Stimulated activated memory B cell treated with anti-CD40 and anti-IgM and Interleukin-4, amounts not matched to agents 10 μg/mL and 1 μg/mL and 100 μg/mL, for 72 hours (primary cell): ENCODE results near the gene ARL15.
"Not testable (repeated sequence)": the region's sequence is repeated elsewhere in the genome, so short reads cannot be mapped to it uniquely, and the experiment has no call there.

Experiments used
- ATAC-seq: fragments of 150-1000 bp; cut with Tn5 transposase; 2 replicates; pipeline ENCODE4 v1.10.0; 2021
- H3K27ac Mint-ChIP-seq: one replicate; pipeline ENCODE4 v1.8.0; 2022; ENCODE audit warnings: mild to moderate bottlenecking, mixed read lengths
- H3K27me3 Mint-ChIP-seq: one replicate; pipeline ENCODE4 v1.8.0; 2022; ENCODE audit warnings: mixed read lengths
- H3K36me3 Mint-ChIP-seq: one replicate; pipeline ENCODE4 v1.8.0; 2022; ENCODE audit warnings: mixed read lengths
- H3K4me1 Mint-ChIP-seq: one replicate; pipeline ENCODE4 v1.8.0; 2022; ENCODE audit warnings: mixed read lengths
- H3K4me3 Mint-ChIP-seq: one replicate; pipeline ENCODE4 v1.8.0; 2022; ENCODE audit warnings: mild to moderate bottlenecking, moderate library complexity, mixed read lengths
- H3K9me3 Mint-ChIP-seq: one replicate; pipeline ENCODE4 v1.8.0; 2022; ENCODE audit warnings: mixed read lengths

The ARL15 gene

GRCh38 chr5:54080831-54081230 lies 229.5 kb downstream of the ARL15 start:
- H3K4me3 Mint-ChIP-seq = no peak overlapping the region

GRCh38 chr5:54073735-54074134 lies 236.6 kb downstream of the ARL15 start:
- no peaks in the 10 kb centered on the region for H3K27me3 Mint-ChIP-seq
- H3K36me3 Mint-ChIP-seq = peaks cover 7% of the 10 kb centered on the region
- no peaks in the 10 kb centered on the region for H3K9me3 Mint-ChIP-seq
- ATAC-seq = no peak
- no peak overlapping the region for H3K4me3 Mint-ChIP-seq
- no peak overlapping the region for H3K27ac Mint-ChIP-seq
- H3K4me1 Mint-ChIP-seq = no peaks in the 10 kb centered on the region

More at GRCh38 chr5:54080831-54081230, 229.5 kb downstream of the ARL15 start:
- no peak for ATAC-seq
- peaks cover 38% of the 10 kb centered on the region for H3K36me3 Mint-ChIP-seq
- peaks cover 11% of the 10 kb centered on the region for H3K9me3 Mint-ChIP-seq
- H3K27ac Mint-ChIP-seq = no peak overlapping the region
- H3K27me3 Mint-ChIP-seq = no peaks in the 10 kb centered on the region
- peaks cover 7% of the 10 kb centered on the region for H3K4me1 Mint-ChIP-seq

- Mint-ChIP-seq H3K4me3 (no peak overlapping the region), H3K36me3 (peaks cover 7% of the 10 kb centered on the region), H3K27ac (no peak overlapping the region), H3K9me3 (no peaks in the 10 kb centered on the region), H3K4me1 (no peaks in the 10 kb centered on the region), H3K27me3 (no peaks in the 10 kb centered on the region)
- ATAC-seq = no peak
Measured at GRCh38 chr5:54073131-54073530, 237.2 kb downstream of the ARL15 start.

GRCh38 chr5:54066433-54066832 lies 243.9 kb downstream of the ARL15 start:
- no peak for ATAC-seq
- H3K4me1 Mint-ChIP-seq = no peaks in the 10 kb centered on the region
- H3K27me3 Mint-ChIP-seq = no peaks in the 10 kb centered on the region
- H3K4me3 Mint-ChIP-seq = no peak overlapping the region
- H3K27ac Mint-ChIP-seq = no peak overlapping the region
- H3K9me3 Mint-ChIP-seq = no peaks in the 10 kb centered on the region
- H3K36me3 Mint-ChIP-seq = peaks cover 11% of the 10 kb centered on the region

- no peak for ATAC-seq
- Mint-ChIP-seq H3K36me3 (peaks cover 20% of the 10 kb centered on the region), H3K9me3 (no peaks in the 10 kb centered on the region), H3K4me1 (no peaks in the 10 kb centered on the region), H3K27ac (no peak overlapping the region), H3K4me3 (no peak overlapping the region), H3K27me3 (no peaks in the 10 kb centered on the region)
Measured at GRCh38 chr5:54063817-54064216, 246.6 kb downstream of the ARL15 start.

- H3K36me3 Mint-ChIP-seq = peaks cover 26% of the 10 kb centered on the region
- H3K4me3 Mint-ChIP-seq = no peak overlapping the region
- no peak overlapping the region for H3K27ac Mint-ChIP-seq
- H3K9me3 Mint-ChIP-seq = no peaks in the 10 kb centered on the region
- no peak for ATAC-seq
- no peaks in the 10 kb centered on the region for H3K27me3 Mint-ChIP-seq
- no peaks in the 10 kb centered on the region for H3K4me1 Mint-ChIP-seq
Measured at GRCh38 chr5:54062958-54063357, 247.4 kb downstream of the ARL15 start.

GRCh38 chr5:54060919-54061318 lies 249.5 kb downstream of the ARL15 start:
- not testable (repeated sequence) for H3K4me1 Mint-ChIP-seq, H3K27me3 Mint-ChIP-seq, H3K9me3 Mint-ChIP-seq, H3K27ac Mint-ChIP-seq, ATAC-seq, H3K4me3 Mint-ChIP-seq
- H3K36me3 Mint-ChIP-seq = peaks cover 27% of the 10 kb centered on the region

- Mint-ChIP-seq H3K27ac (no peak overlapping the region), H3K36me3 (peaks cover 32% of the 10 kb centered on the region), H3K9me3 (no peaks in the 10 kb centered on the region), H3K4me3 (no peak overlapping the region), H3K4me1 (no peaks in the 10 kb centered on the region), H3K27me3 (no peaks in the 10 kb centered on the region)
- no peak for ATAC-seq
Measured at GRCh38 chr5:54049963-54050362, 260.4 kb downstream of the ARL15 start.

GRCh38 chr5:54049144-54049543 lies 261.2 kb downstream of the ARL15 start:
- H3K36me3 Mint-ChIP-seq = peaks cover 26% of the 10 kb centered on the region
- no peaks in the 10 kb centered on the region for H3K27me3 Mint-ChIP-seq
- H3K27ac Mint-ChIP-seq = no peak overlapping the region
- no peaks in the 10 kb centered on the region for H3K4me1 Mint-ChIP-seq
- ATAC-seq = no peak
- H3K4me3 Mint-ChIP-seq = no peak overlapping the region
- H3K9me3 Mint-ChIP-seq = no peaks in the 10 kb centered on the region

- no peak overlapping the region for H3K4me3 Mint-ChIP-seq
Measured at GRCh38 chr5:54045077-54045792, 265.1 kb downstream of the ARL15 start.

GRCh38 chr5:54044276-54044675 lies 266.1 kb downstream of the ARL15 start:
- H3K9me3 Mint-ChIP-seq, H3K36me3 Mint-ChIP-seq, H3K4me1 Mint-ChIP-seq, H3K4me3 Mint-ChIP-seq, H3K27me3 Mint-ChIP-seq, H3K27ac Mint-ChIP-seq, ATAC-seq: not testable (repeated sequence)

More at GRCh38 chr5:54045077-54045792, 265.1 kb downstream of the ARL15 start:
- Mint-ChIP-seq H3K36me3 (peaks cover 11% of the 10 kb centered on the region), H3K27ac (no peak overlapping the region), H3K27me3 (no peaks in the 10 kb centered on the region), H3K9me3 (no peaks in the 10 kb centered on the region), H3K4me1 (no peaks in the 10 kb centered on the region)
- no peak for ATAC-seq

GRCh38 chr5:54040804-54041203 lies 269.6 kb downstream of the ARL15 start:
- Mint-ChIP-seq H3K36me3 (peaks cover 4% of the 10 kb centered on the region), H3K27ac (no peak overlapping the region), H3K27me3 (no peaks in the 10 kb centered on the region), H3K9me3 (no peaks in the 10 kb centered on the region), H3K4me3 (no peak overlapping the region), H3K4me1 (no peaks in the 10 kb centered on the region)
- ATAC-seq = no peak

GRCh38 chr5:54040018-54040417 lies 270.4 kb downstream of the ARL15 start:
- H3K36me3 Mint-ChIP-seq = peaks cover 4% of the 10 kb centered on the region

GRCh38 chr5:54037205-54037604 lies 273.2 kb downstream of the ARL15 start:
- Mint-ChIP-seq H3K4me1 (no peaks in the 10 kb centered on the region), H3K27me3 (no peaks in the 10 kb centered on the region), H3K36me3 (peaks cover 9% of the 10 kb centered on the region), H3K4me3 (no peak overlapping the region), H3K27ac (no peak overlapping the region), H3K9me3 (no peaks in the 10 kb centered on the region)
- ATAC-seq = no peak

More at GRCh38 chr5:54040018-54040417, 270.4 kb downstream of the ARL15 start:
- no peaks in the 10 kb centered on the region for H3K27me3 Mint-ChIP-seq
- no peak overlapping the region for H3K4me3 Mint-ChIP-seq
- H3K4me1 Mint-ChIP-seq = no peaks in the 10 kb centered on the region
- H3K27ac Mint-ChIP-seq = no peak overlapping the region
- H3K9me3 Mint-ChIP-seq = no peaks in the 10 kb centered on the region
- ATAC-seq = no peak

- no peaks in the 10 kb centered on the region for H3K27me3 Mint-ChIP-seq
- H3K9me3 Mint-ChIP-seq = no peaks in the 10 kb centered on the region
- no peak for ATAC-seq
- H3K27ac Mint-ChIP-seq = no peak overlapping the region
- H3K4me3 Mint-ChIP-seq = no peak overlapping the region
- no peaks in the 10 kb centered on the region for H3K4me1 Mint-ChIP-seq
- peaks cover 26% of the 10 kb centered on the region for H3K36me3 Mint-ChIP-seq
Measured at GRCh38 chr5:54030981-54031380, 279.4 kb downstream of the ARL15 start.

- ATAC-seq = no peak
- peaks cover 10% of the 10 kb centered on the region for H3K36me3 Mint-ChIP-seq
- H3K4me3 Mint-ChIP-seq = no peak overlapping the region
- H3K27ac Mint-ChIP-seq = no peak overlapping the region
- no peaks in the 10 kb centered on the region for H3K4me1 Mint-ChIP-seq
- H3K27me3 Mint-ChIP-seq = no peaks in the 10 kb centered on the region
- H3K9me3 Mint-ChIP-seq = no peaks in the 10 kb centered on the region
Measured at GRCh38 chr5:54024466-54024865, 285.9 kb downstream of the ARL15 start.
